Fibroblast of lung (primary cell): ENCODE results near the gene POP7. TPM values are rescaled to one million over a fixed set of nuclear protein-coding genes. Genes with fewer than 3 reads are reported as not detected.
A peak's percentile ranks its signal among the peaks of the same experiment; 100 is the strongest.

Experiments used
- DNase-seq, 2 donors: peaks; one replicate each; pipeline versions ENCODE4 v3.0.0 to v3.0.0-alpha.2; 2010; ENCODE audit warnings: low read depth in 2 of 2
- H2AFZ ChIP-seq: 2 replicates; pipeline ENCODE4 v1.5.1; 2012; ENCODE audit warnings: low read length, control low read depth, inconsistent platforms
- H3K27ac ChIP-seq: 2 replicates; pipeline ENCODE4 v1.5.1; 2011; ENCODE audit warnings: low read length, control low read depth; ENCODE audit not compliant: insufficient read depth
- H3K27me3 ChIP-seq: 2 replicates; pipeline ENCODE4 v1.5.1; 2011; ENCODE audit warnings: mild to moderate bottlenecking, low read length; ENCODE audit not compliant: control insufficient read depth, insufficient read depth
- H3K36me3 ChIP-seq: 2 replicates; pipeline ENCODE4 v1.5.1; 2011; ENCODE audit warnings: low read length; ENCODE audit not compliant: control insufficient read depth, insufficient read depth
- H3K4me1 ChIP-seq: 2 replicates; pipeline ENCODE4 v1.5.1; 2011; ENCODE audit warnings: low read length; ENCODE audit not compliant: control insufficient read depth, insufficient read depth; ENCODE audit errors: extremely low read depth
- H3K4me2 ChIP-seq: 2 replicates; pipeline ENCODE4 v1.5.1; 2011; ENCODE audit warnings: low read length, control low read depth; ENCODE audit not compliant: insufficient read depth; ENCODE audit errors: extremely low read depth
- H3K4me3 ChIP-seq, 4 experiments: fragments of 200-600 bp in 1 of 4; sonication (generic) in 1 of 4; replicated peaks in 1 of 4; 2 replicates each; pipeline ENCODE4 v1.5.1; 2011 to 2016; ENCODE audit warnings: low read length in 4 of 4, low read depth in 3 of 4, mild to moderate bottlenecking in 3 of 4, control low read depth in 2 of 4, inconsistent platforms in 1 of 4, mixed read lengths in 1 of 4; ENCODE audit not compliant: insufficient read depth in 1 of 4; ENCODE audit errors: control extremely low read depth in 1 of 4
- H3K79me2 ChIP-seq: 2 replicates; pipeline ENCODE4 v1.5.1; 2012; ENCODE audit warnings: mild to moderate bottlenecking, low read length, inconsistent platforms; ENCODE audit not compliant: control insufficient read depth, insufficient read depth
- H3K9ac ChIP-seq: 2 replicates; pipeline ENCODE4 v1.5.1; 2011; ENCODE audit warnings: mild to moderate bottlenecking, low read length, control low read depth; ENCODE audit not compliant: insufficient read depth
- H3K9me3 ChIP-seq: 2 replicates; pipeline ENCODE4 v1.5.1; 2012; ENCODE audit warnings: low read depth, low read length; ENCODE audit not compliant: control insufficient read depth, insufficient read depth
- H4K20me1 ChIP-seq: 2 replicates; pipeline ENCODE4 v1.5.1; 2011; ENCODE audit warnings: low read length; ENCODE audit not compliant: control insufficient read depth, insufficient read depth; ENCODE audit errors: extremely low read depth
- CTCF ChIP-seq, 2 donors: IDR thresholded peaks in 1 of 2; conservative IDR thresholded peaks in 1 of 2; 1 replicate in 1 of 2; 2 replicates in 1 of 2; pipeline ENCODE4 v1.5.1; 2011 to 2012; ENCODE audit warnings: low read length in 2 of 2, control low read depth in 1 of 2, inconsistent platforms in 1 of 2, low read depth in 1 of 2, mild to moderate bottlenecking in 1 of 2
- EZH2 ChIP-seq: IDR thresholded peaks from 2 replicates; pipeline ENCODE4 v1.5.1; 2012; ENCODE audit warnings: low read length, control low read depth, mild to moderate bottlenecking; ENCODE audit errors: missing control alignments
- polyA plus RNA-seq, 2 donors: library from polyadenylated mRNA; depleted of rRNA in 1 of 2; stranded (reverse) in 1 of 2; unstranded in 1 of 2; fragments of >200 nt; gene quantifications; 2 replicates each; pipeline ENCODE4 v1.2.1, GENCODE V29; 2011 to 2012; ENCODE audit warnings: missing spikeins in 1 of 2
- total RNA-seq: library from RNA; depleted of rRNA; stranded (reverse); fragments of >200 nt; gene quantifications from 2 replicates; pipeline ENCODE4 v1.2.1, GENCODE V29; 2014

The POP7 gene
- total and polyA plus RNA-seq, 2 donors (not counting 1 experiment from before 2014, with no cell fraction given), result 19.4 to 31.9 TPM

GRCh38 chr7:100744605-100745004 is 38.7 kb downstream of the POP7 start:
- Histone ChIP-seq H3K27ac (no peak overlapping the region), H3K4me3 (no peak overlapping the region), H3K4me1 (no peaks in the 10 kb centered on the region), H3K79me2 (no peaks in the 10 kb centered on the region), H3K4me2 (no peak overlapping the region), H3K36me3 (no peaks in the 10 kb centered on the region), H3K27me3 (peaks cover 4% of the 10 kb centered on the region), H4K20me1 (no peaks in the 10 kb centered on the region), H3K9me3 (no peaks in the 10 kb centered on the region), H2AFZ (no peak overlapping the region), H3K9ac (no peak overlapping the region)
- DNase-seq, result no peak
- TF ChIP-seq EZH2, result no peak
- no peak for TF ChIP-seq CTCF (conservative IDR thresholded peaks at IDR 0.05 in 1 of 2, IDR thresholded peaks at IDR 0.05 in 1 of 2; ENCODE audit: low read depth in 1 of 2, low read length in 2 of 2)

- no peaks in the 10 kb centered on the region for H3K79me2 ChIP-seq
- TF ChIP-seq CTCF (conservative IDR thresholded peaks at IDR 0.05 in 1 of 2, IDR thresholded peaks at IDR 0.05 in 1 of 2; ENCODE audit: low read depth in 1 of 2, low read length in 2 of 2), result no peak
- TF ChIP-seq EZH2, result no peak
- peak overlapping the region; percentile 87 for H3K4me2 ChIP-seq
- H3K9ac ChIP-seq, result peak overlapping the region; percentile 16
- peaks cover 4% of the 10 kb centered on the region for H3K27me3 ChIP-seq
- peak overlapping the region; percentile 73 for H2AFZ ChIP-seq
- peak overlapping the region; percentile 47 to 56 (median 49) for H3K4me3 ChIP-seq
- H4K20me1 ChIP-seq, result no peaks in the 10 kb centered on the region
- no peaks in the 10 kb centered on the region for H3K9me3 ChIP-seq
- no peaks in the 10 kb centered on the region for H3K4me1 ChIP-seq
- H3K36me3 ChIP-seq, result no peaks in the 10 kb centered on the region
- peak; percentile 60 to 66 for DNase-seq
- no peak overlapping the region for H3K27ac ChIP-seq
These were observed 39.3 kb downstream of the POP7 start for GRCh38 chr7:100745184-100745583.

DNA sequence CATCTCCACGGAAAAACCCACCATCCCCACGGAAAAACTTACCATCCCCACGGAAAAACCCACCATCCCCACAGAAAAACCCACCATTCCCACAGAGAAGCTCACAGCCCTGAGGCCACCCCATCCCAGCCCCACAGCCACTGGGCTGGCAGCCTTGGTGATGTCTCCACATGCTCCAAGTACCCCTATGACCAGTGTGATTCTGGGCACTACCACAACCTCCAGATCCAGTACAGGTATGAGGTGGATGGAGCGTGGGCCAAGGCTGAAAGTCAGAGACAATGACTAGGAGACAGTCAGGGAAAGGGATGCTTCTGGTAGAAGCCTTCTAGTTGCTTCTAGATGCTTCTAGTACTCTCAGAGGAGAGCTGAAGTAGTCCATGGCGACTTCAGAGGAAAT is 47.1 kb downstream of the POP7 start:
- Histone ChIP-seq H3K9me3 (no peaks in the 10 kb centered on the region), H3K27me3 (peaks cover 22% of the 10 kb centered on the region), H3K79me2 (no peaks in the 10 kb centered on the region), H3K4me1 (no peaks in the 10 kb centered on the region), H3K4me2 (no peak overlapping the region), H2AFZ (no peak overlapping the region), H3K4me3 (no peak overlapping the region), H3K36me3 (no peaks in the 10 kb centered on the region), H4K20me1 (no peaks in the 10 kb centered on the region), H3K27ac (no peak overlapping the region), H3K9ac (no peak overlapping the region)
- no peak for DNase-seq
- TF ChIP-seq CTCF (conservative IDR thresholded peaks at IDR 0.05 in 1 of 2, IDR thresholded peaks at IDR 0.05 in 1 of 2; ENCODE audit: low read depth in 1 of 2, low read length in 2 of 2), result no peak
- no peak for TF ChIP-seq EZH2
